HFF-Myc (cell line): ENCODE data around the gene NEK2.
"Not testable (repeated sequence)": the region's sequence is repeated elsewhere in the genome, so short reads cannot be mapped to it uniquely, and the experiment has no call there.

Experiments used
- DNase-seq: peaks from one replicate; pipeline ENCODE4 v3.0.0-alpha.2; 2011; ENCODE audit warnings: low read depth; ENCODE audit errors: extremely low read depth
- H3K4me3 ChIP-seq: replicated peaks from 2 replicates; pipeline ENCODE4 v1.5.1; 2011; ENCODE audit warnings: low read depth, mild to moderate bottlenecking, control low read depth, low read length
- CTCF ChIP-seq: IDR thresholded peaks from 2 replicates; pipeline ENCODE4 v1.5.1; 2012; ENCODE audit warnings: mild to moderate bottlenecking, low read depth, low read length, control low read depth; ENCODE audit errors: missing control alignments

The NEK2 gene

GRCh38 chr1:211695135-211695816 is 19.9 kb upstream of the NEK2 start:
- no peak for TF ChIP-seq CTCF
- H3K4me3 ChIP-seq = no peak overlapping the region
- no peak for DNase-seq

GRCh38 chr1:211693911-211694310 is 18.5 kb upstream of the NEK2 start:
- not testable (repeated sequence) for H3K4me3 ChIP-seq, DNase-seq

GRCh38 chr1:211688421-211688820 is 13.0 kb upstream of the NEK2 start:
- DNase-seq = no peak
- no peak for TF ChIP-seq CTCF
- no peak overlapping the region for H3K4me3 ChIP-seq

- H3K4me3 ChIP-seq = no peak overlapping the region
- no peak for TF ChIP-seq CTCF
- DNase-seq = no peak
Observed at GRCh38 chr1:211687462-211688215, 12.2 kb upstream of the NEK2 start.

GRCh38 chr1:211685823-211686222 is 10.4 kb upstream of the NEK2 start:
- no peak overlapping the region for H3K4me3 ChIP-seq
- TF ChIP-seq CTCF = no peak
- no peak for DNase-seq

- no peak for TF ChIP-seq CTCF
- H3K4me3 ChIP-seq = no peak overlapping the region
Observed at GRCh38 chr1:211684791-211685190, 9.4 kb upstream of the NEK2 start.

GRCh38 chr1:211684331-211684730 is 8.9 kb upstream of the NEK2 start:
- DNase-seq = no peak
- no peak overlapping the region for H3K4me3 ChIP-seq
- no peak for TF ChIP-seq CTCF

More at GRCh38 chr1:211684791-211685190, 9.4 kb upstream of the NEK2 start:
- no peak for DNase-seq
